ENCODE data around the gene TFF3.

TFF3 gene, protein sequence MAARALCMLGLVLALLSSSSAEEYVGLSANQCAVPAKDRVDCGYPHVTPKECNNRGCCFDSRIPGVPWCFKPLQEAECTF

DNA sequence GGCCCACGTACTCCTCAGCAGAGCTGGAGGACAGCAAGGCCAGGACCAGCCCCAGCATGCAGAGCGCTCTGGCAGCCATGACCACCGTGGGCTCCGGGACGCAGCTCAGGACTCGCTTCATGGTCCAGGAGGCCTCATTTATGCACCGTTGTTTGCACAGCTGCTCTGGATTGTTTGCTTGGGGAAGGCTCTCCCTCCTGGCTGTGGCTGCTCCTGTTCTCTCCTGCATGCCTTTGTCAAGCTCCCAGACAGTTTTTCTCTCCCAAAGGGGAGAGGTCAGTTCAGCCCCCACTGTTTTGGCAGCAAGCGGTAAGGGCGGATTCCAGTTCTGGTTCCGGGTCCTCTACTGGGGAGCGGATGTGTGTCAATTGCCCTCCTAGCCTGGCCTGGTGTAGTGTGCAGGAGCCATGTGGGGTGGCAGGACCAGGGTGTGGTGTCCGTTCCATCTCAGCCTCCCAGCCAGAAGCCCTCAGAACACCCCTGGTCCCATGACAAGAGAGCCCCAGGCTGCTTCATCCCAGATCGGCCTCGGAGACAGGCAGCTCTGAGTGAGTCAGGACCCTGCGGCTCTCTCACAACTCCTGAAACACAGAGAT is at the start of gene TFF3:
TFF3 (minus strand) TSS at position 114 of the 596 bp plus-strand sequence; CDS start at position 79, 35 bp downstream.
- DNase-seq, result no peak

DNA sequence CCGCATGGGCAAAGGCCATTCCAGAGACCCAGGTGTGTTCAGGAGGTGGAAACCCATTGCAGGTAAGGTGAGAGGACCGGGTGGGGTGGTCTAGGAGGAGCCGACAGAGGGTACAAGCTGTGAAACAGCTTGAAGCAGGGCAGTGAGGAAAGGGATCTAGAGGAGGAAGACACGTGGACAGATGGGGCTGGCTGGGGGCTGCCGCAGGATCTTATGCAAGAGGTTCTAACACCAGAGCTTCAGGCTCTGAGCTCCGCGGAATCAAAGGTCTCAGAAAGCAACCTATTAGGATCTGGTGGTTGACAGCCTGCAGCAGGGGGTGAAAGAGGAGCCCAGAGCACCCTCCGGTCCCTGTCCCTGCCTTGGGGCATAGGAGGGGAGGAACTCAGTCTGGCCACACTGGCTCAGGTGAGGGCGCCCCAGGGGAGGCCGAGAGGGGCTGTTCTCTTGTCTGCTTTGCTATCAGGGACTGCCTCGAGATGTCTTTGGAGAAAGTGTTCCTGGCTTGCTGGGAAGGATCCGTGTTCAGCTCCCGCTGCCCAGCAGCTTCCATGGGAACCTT is 49.2 kb upstream of the TFF3 start:
- no peak for DNase-seq

DNA sequence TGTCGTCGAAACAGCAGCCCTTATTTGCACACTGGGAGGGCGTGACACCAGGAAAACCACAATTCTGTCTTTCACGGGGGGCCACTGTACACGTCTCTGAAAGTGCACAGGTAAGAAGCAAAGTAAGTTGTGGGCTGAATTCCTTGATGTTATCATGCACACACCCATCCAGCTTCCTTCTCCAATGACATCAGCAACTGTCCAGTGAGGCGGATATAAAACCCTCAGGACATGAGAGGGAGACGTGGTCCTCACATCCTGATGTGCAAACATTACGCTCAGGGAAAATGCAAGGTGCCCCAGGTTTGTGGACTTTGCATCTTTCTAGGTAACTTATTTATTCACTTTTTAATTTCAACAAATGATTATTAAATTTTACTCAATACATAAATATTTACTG is 48.1 kb upstream of the TFF3 start:
- DNase-seq, result no peak

DNA sequence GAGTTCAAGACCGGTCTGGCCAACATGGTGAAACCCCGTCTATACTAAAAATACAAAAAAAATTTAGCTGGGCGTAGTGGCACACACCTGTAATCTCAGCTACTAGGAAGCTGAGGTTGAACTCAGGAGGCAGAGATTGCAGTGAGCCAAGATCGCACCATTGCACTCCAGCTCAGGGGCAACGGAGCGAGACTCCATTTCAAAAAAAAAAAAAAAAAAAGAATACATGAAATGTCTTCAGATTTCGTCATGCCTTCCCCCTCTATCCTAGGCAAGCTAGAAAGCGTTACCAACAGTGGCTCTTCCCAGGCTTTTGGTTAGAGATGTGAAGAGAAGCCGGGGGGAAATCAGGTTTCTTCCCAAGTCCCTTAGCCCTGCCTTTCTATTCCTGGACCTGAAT is 47.5 kb upstream of the TFF3 start:
- DNase-seq, result no peak

DNA sequence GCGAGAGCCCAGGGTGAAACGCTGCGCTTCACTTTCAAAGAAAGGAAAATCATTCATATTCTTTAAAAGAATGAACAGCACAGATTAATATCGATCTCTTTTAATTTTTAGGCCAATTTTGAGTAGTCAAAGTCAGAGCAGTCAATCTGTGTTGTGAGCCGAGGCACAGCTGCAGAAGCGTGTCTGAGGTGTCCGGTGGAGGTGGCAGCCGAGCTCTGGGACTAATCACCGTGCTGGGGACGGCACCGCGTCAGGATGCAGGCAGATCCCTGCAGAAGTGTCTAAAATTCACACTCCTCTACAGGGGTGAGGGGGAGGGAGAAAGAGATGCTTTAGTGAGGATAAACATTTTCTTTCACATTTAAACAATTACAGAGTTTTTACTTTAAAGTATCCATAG is 47.0 kb upstream of the TFF3 start:
- no peak for DNase-seq

DNA sequence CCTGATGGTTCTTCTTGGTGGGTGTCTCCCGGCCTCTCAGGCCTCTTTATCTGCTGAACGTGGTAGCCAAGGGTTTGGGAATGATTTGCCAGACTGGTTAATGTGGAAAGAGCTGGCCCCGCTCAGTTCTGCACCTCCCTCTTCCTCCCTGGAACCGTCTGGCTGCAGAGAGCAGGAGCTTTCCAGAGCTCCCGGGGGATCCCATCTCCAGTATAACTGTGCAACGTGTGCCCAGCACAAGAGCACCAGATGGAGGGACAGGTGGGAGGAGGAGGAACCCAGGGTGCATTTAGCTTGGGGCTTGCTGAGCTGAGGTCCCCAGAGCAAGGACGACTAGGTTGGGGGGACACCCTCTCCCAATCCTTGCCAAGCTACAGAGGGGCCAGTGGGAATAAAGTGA is 46.1 kb upstream of the TFF3 start:
- DNase-seq, result no peak

DNA sequence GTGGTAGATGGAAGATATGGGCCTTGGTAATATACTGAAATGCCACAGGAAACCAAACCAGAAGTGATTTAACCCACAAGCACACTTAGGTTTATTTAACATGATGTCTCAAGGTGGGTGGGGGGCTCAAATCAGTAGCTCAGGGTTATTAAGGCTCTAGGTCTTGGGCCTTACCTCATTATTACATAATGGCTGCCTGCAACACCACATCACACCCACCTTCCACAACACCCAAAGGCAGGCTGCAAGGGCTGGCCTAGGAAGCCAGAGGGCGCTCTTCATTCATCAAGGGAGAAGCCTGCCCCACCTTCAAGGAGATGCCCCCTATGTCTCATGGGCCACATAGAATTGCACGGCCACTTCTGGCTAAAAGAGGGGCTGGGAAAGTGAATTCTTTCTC is 45.1 kb upstream of the TFF3 start:
- DNase-seq, result no peak

DNA sequence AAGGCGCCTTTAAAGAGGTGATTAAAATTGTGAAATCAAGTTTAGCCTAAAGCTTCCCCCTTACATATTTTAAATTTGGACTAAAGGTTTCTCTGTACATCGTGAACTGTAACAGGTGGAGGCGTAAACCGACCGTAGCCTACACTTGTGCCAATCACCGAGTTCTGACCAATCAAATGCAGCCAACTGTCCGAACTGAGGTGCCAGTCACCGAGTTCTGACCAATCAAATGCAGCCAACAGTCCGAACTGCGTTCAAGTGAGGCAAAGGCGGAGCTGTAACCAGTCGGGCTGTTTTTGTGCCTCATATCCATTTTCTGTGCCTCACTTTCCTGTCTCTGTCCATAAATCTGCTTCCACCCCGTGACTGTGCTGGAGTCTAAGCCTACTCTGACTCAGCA is 43.7 kb upstream of the TFF3 start:
- DNase-seq, result no peak

DNA sequence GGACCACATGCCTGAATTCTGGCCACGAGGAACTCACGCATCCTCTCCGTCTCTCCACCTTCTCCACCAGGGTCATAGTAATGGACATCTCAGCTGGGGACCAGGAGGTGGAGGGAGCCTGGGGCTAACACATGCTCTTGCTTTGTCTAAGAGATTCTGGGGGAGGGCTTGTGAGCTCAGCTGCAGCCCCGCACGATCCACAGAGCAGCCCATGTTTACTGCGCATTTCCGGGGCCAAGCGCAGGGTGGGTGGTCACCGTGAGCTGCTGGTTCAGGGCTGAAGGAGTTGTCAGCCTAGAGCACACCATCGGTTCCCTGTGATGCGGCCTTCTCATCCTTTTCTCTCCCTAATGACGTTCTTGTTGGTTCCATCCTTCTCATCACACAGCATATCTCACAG is 43.1 kb upstream of the TFF3 start:
- DNase-seq, result no peak

DNA sequence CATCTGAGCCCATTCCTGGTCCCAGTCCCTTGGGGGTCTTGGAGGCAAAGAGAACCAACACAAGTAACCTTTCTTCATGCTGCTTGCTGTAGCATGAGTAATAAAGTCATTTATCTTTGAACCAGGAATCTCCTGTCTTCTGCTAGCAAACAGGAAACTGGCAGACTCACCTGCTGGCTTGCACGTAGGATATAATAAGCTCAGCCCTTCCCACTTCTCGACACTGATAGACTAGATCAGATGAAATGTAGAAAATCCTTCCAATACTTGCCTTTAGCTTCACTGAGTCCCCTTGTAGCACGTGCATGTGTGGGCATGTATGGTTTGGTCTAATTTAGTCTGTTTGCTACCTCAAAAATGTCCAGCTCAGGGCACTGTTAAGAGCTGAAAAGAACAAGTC is 42.1 kb upstream of the TFF3 start:
- DNase-seq, result no peak

DNA sequence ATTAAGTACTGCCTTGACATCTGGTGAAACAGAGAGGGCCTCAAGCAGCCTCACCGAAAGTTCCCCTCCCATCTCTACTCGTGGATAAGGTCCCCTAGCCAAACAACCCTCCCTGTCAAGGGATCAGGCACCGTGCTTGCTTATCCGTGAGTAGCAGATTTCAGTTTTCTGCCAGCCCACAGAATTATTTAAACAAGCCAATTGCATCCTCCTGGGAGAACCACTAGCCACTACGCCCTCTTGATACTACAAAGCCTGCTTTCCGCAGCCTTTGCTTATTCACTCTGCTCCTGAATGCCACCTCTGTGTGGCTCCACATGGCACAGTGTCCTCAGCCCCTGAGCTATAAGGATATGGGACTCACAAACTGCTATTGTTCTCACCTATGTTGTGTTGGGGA is 41.4 kb upstream of the TFF3 start:
- no peak for DNase-seq

DNA sequence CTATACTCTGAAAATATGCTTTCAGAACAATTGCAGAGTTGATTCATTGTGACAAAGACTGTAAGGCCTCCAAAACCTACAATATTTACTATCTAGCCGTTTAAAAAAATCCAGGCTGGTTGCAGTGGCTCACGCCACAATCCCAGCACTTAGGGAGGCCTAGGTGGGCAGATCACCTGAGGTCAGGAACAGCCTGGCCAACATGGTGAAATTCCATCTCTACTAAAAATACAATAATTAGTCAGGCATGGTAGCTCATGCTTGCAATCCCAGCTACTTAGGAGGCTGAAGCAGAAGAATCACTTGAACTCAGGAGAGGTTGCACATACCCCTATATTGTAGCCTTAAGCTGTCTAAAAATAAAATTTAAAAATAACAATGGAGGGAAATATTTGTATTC is 40.8 kb upstream of the TFF3 start:
- no peak for DNase-seq

DNA sequence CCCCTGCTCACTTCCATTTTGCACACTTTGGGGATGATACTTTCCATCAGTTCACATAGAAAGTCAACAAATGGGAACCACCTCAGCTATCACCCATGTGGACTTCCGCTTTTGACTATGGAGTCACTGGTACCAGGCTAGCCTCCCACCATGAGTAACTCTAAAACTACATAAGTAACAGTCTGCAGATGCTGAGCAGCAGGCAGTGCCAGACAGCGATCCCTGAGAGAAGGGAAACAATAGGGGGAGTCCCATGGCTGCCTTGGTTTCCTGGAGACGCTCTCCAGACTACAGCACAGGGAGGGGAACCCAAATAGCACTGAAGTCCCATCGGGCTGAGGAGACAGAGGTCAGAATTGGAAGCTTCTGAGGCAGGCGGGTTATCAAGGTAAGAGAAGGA is 38.4 kb upstream of the TFF3 start:
- DNase-seq, result no peak

DNA sequence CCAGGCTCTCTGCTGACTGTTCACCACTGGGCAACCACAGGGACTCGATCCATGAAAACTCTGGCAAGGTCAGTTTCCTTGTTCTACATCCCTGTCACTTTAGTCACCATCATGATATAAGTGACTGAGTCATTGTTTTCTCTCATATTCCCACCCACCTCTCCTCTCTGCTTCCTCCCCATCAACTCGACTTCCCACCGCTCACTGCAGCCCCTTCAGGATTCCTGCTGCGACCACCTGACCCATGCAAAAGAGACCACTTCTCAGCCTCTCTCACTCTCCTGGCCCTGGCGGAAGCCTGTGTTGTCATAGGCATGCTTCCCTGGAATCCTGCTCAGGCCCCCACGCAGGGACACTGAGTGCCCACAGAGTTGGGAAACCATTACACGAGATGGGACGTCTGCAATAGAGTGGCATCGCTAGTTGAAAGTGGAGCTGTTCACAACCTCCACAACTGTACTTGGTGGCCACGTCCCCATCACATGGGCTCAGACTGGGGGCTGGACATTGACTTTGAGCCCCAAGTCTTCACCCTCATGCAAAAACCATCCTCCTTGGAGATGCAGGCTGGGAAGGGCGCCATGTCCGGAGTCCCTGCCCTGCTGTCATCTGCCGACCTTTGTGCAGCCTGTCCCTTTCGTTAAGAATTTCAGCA is 37.4 kb upstream of the TFF3 start:
- no peak for DNase-seq

DNA sequence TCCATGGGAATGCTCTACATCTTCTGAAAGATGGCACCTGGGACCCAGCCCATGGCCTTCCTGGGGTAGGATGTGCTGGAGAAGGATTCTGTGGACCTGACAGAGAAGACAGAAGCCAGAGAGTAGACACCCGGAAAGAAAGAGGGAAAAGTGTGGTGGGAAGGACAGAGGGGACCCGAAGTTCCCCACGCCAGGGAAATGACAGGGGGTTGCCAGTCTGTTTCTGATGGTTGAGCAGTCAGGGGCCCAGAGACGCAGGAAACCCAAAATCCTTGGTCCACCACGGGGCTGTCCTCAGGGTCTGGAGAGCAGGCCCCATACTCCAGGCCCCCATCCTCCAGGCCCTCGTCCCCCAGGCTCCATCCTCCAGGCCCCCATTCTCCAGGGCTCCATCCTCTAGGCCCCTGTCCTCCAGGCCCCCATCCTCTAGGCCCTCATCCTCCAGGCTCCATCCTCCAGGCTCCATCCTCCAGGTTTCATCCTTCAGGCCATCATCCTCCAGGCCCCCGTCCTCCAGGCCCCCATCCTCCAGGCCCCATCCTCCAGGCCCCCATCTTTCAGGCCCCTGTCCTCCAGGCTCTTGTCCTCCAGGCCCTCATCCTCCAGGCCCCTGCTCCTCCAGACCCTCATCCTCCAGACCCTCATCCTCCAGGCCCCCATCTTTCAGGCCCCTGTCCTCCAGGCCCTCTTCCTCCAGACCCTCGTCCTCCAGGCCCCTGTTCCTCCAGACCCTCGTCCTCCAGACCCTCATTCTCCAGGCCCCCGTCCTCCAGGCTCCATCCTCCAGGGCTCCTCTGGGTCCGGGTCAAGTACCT is 36.6 kb upstream of the TFF3 start:
- no peak for DNase-seq

DNA sequence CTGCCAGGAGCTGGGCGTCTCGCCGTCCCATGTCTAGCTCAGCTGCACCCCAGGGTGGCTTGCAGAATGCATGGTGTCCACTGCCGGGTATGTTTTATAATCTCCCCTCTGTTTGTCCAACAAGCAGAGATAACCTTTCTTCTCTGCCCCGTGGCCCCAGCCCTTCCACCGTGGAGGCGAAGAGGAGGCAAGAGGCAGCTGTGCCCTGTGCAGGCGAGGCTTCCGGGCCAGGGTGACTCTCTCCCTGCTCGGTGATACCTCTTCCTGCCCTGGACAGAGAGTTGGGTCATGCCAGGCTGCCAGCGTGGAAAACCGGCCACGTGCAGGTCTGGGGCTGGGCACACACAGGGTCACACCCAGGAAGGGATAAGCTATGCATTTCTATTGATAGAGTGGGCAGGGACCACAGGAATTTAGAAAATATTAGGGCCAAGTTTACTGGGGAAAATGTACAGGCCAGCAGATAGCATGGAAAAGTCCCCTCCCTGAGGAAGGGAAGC is 35.8 kb upstream of the TFF3 start, which contains the start of gene TFF2:
TFF2 (minus strand) TSS at position 68 of the 500 bp plus-strand sequence; CDS start at position 31, 37 bp downstream.
- no peak for DNase-seq

DNA sequence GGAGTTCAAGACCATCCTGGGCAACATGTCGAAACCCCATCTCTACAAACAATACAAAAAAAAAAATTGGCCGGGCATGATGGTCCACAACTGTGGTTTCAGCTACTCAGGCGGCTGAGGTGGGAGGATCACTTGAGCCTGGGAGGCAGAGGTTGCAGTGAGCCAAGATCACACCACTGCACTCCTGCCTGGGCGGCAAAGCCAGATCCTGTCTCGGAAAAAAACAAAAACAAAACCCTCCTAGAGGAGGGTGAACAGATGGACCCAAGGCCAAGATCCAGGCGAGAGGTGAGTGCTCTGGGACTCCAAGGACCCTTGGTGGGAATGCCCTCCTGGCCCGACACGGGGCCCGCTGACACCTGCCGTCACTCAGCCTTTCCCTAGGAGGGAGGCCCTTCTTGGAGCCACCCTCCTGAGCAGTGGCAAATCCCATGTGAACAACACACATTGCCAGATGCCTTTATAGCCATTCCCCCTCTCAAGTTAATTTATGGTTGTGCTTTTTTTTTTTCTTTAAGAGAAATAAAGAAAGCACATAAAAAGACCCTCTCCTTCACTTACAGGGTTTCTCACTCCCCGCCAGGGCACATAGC is 35.2 kb upstream of the TFF3 start:
- no peak for DNase-seq

DNA sequence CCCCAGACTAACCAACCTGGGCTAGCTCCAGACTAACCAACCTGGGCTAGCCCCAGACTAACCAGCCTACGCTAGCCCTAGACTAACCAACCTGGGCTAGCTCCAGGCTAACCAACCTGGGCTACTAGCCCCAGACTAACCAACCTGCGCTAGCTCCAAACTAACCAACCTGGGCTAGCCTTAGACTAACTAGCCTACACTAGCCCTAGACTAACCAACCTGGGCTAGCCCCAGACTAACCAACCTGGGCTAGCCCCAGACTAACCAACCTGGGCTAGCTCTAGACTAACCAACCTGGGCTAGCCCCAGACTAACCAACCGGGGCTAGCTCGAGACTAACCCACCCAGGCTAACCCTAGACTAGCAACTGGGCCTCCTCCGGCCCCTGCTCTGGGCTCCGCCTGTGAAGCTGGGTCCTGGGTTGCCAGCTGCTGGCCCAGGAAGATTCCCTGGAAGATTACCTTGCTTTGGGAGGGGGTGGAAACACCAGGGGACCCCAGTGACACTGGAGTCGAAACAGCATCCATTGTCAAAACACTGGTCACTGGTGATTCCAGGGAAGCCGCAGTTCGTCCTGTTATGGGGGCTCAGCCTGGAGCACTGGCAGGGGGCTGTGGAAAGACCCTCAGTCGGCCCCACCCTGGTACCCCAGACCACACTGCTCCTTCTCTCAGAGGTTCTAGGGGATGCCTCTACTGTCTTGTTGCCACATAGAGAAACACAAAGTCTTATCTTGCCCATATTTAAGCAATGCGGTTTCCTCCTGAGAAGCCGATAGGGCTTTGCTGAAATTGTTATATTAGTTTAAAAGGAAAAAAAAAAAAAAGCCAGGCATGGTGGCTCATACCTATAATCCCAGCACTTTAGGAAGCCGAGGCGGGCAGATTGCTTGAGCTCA is 34.5 kb upstream of the TFF3 start:
- DNase-seq, result no peak

DNA sequence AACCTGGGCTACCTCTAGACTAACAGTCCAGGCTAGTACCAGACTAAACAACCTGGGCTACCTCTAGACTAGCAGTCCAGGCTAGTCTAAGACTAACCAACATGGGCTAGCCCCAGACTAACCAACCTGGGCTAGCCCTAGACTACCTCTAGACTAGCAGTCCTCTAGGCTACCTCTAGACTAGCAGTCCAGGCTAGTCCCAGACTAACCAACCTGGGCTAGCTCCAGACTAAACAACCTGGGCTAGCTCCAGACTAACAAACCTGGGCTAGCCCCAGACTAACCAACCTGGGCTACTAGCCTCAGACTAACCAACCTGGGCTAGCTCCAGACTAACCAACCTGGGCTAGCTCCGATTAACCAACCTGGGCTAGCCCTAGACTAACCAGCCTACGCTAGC is 33.6 kb upstream of the TFF3 start:
- DNase-seq, result no peak

DNA sequence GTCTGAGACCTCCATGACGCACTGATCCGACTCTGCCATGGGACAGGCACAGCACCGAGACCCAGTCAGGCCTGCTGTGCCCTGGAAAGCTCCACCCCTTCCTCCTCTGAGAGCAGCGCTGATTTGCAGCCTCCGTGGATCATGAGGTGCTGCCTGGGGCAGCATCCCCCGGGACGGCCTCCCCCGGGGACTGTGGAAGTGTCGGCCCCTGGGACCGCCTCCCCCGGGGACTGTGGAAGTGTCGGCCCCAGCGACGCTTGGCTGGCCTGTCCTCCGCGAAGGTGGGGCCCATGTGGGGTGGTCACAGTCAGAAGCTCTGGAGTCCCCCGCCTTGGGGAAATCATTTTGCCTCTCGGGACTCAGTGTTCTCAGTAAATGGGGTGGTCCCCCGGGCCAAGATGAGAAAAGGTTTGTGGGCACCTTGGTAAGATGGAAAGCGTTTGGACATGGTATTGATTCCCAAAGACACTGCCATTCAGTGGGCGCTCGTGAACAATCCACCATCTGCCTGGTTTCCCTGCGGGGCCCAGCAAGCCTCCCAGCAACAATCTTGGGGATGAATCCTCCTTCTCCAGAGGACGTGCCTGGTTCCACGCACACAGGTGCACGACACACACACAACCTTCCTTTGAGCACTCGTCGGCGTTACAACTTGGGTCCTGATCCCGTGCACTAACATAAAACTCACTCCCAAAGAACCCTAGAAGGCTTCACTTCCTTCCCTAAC is 32.6 kb upstream of the TFF3 start:
- DNase-seq, result no peak

All from AML-193 (cell line).